Mesothelial cell of epicardium (in vitro differentiated cells): ENCODE measurements around the gene PLCL2. TPM values are rescaled to one million over a fixed set of nuclear protein-coding genes. Genes with fewer than 3 reads are reported as not detected.

Source experiments
- DNase-seq, 2 experiments: peaks; one replicate each; pipeline ENCODE4 v3.0.0; 2021; ENCODE audit warnings: low spot score in 2 of 2; ENCODE audit not compliant: unreplicated experiment in 2 of 2
- H3K27ac Mint-ChIP-seq: 2 replicates; pipeline ENCODE4 v1.8.0; 2021; ENCODE audit warnings: mixed read lengths
- H3K27me3 Mint-ChIP-seq: 2 replicates; pipeline ENCODE4 v1.8.0; 2021; ENCODE audit warnings: low read depth, mixed read lengths
- H3K36me3 Mint-ChIP-seq: 2 replicates; pipeline ENCODE4 v1.8.0; 2021; ENCODE audit warnings: mixed read lengths
- H3K4me1 Mint-ChIP-seq: 2 replicates; pipeline ENCODE4 v1.8.0; 2021; ENCODE audit warnings: mixed read lengths
- H3K4me3 Mint-ChIP-seq: 2 replicates; pipeline ENCODE4 v1.8.0; 2021; ENCODE audit warnings: mild to moderate bottlenecking, moderate library complexity, mixed read lengths
- H3K9me3 Mint-ChIP-seq: 2 replicates; pipeline ENCODE4 v1.8.0; 2021; ENCODE audit warnings: mixed read lengths
- total RNA-seq: library from RNA; stranded (reverse); gene quantifications from 3 replicates; pipeline ENCODE4 v1.2.1, GENCODE V29; 2021
- TF ChIP-seq, protein P1 (sequence below): fragments of 200-600 bp; sonication (generic); IDR thresholded peaks from one replicate; pipeline ENCODE4 v1.5.0; 2021; ENCODE audit warnings: antibody characterized with exemption; ENCODE audit not compliant: unreplicated experiment

The PLCL2 gene
- total RNA-seq, 1 donor from 2014 or later = 3.6 TPM

DNA sequence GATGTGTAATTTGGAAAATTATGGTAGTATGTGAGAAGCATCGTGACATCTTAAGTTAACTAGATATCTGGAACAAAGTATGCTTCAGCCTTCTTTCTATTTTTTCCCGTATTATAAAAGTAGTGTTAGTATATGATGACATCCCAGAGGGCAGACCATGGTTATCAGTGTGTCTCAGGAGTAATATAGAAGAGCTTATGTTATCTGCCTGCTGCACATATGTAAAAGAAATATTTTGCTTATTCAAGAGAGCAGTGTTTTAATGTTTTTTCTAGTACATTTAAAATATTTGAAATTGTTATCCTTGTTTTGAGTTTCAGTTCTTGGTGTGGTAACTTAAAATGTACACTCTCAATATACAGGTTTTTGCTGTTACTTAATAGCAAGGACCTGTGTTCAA is 24.1 kb downstream of the PLCL2 start:
- Mint-ChIP-seq H3K9me3 (no peaks in the 10 kb centered on the region), H3K27me3 (peaks cover 16% of the 10 kb centered on the region), H3K4me3 (no peak overlapping the region), H3K4me1 (no peaks in the 10 kb centered on the region), H3K36me3 (no peaks in the 10 kb centered on the region), H3K27ac (no peak overlapping the region)
- TF ChIP-seq, protein P1, sequence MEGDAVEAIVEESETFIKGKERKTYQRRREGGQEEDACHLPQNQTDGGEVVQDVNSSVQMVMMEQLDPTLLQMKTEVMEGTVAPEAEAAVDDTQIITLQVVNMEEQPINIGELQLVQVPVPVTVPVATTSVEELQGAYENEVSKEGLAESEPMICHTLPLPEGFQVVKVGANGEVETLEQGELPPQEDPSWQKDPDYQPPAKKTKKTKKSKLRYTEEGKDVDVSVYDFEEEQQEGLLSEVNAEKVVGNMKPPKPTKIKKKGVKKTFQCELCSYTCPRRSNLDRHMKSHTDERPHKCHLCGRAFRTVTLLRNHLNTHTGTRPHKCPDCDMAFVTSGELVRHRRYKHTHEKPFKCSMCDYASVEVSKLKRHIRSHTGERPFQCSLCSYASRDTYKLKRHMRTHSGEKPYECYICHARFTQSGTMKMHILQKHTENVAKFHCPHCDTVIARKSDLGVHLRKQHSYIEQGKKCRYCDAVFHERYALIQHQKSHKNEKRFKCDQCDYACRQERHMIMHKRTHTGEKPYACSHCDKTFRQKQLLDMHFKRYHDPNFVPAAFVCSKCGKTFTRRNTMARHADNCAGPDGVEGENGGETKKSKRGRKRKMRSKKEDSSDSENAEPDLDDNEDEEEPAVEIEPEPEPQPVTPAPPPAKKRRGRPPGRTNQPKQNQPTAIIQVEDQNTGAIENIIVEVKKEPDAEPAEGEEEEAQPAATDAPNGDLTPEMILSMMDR = no peak
- no peak for DNase-seq

DNA sequence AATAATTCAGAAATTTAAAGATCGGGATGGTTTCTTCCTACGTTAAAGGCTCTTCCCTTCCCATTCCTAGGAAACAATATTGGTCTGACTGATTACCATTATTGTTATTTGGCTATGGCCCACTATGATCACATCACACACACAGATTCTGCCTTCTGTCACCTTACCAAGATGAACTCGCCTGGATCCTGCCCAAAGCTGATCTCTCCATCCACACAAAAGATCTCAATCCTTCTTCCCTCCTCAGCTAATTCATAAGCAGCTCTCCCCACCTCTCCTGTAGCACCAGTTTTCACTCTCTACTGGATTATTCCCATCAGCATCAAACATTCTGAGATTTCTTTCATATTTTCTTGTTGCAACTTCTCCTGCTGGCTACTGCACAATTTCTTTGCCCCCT is 25.0 kb downstream of the PLCL2 start:
- no peaks in the 10 kb centered on the region for H3K9me3 Mint-ChIP-seq
- DNase-seq = no peak
- no peaks in the 10 kb centered on the region for H3K36me3 Mint-ChIP-seq
- TF ChIP-seq, protein P1 = no peak
- H3K4me1 Mint-ChIP-seq = no peaks in the 10 kb centered on the region
- peaks cover 17% of the 10 kb centered on the region for H3K27me3 Mint-ChIP-seq
- no peak overlapping the region for H3K4me3 Mint-ChIP-seq
- no peak overlapping the region for H3K27ac Mint-ChIP-seq

DNA sequence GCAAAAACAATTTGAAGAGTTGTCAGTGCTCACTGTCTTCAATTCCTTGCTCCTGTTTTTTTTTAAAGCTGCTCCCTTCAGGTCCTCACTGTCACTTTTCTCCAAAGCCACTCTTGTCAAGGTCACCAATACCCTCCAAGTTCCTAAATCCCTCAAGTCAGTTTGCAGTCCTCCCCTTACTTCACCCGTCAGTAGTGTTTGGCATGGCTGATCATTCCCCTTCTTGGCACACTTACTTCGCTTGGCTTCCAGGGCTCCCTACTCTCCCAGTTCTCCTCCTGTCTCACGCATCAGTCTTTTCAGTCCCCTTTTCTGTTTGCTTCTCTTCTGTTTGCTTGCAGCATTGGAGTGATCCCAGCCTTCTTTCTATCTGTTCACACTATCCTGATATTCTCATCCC is 25.5 kb downstream of the PLCL2 start:
- no peak for DNase-seq
- no peaks in the 10 kb centered on the region for H3K4me1 Mint-ChIP-seq
- no peaks in the 10 kb centered on the region for H3K36me3 Mint-ChIP-seq
- H3K4me3 Mint-ChIP-seq = no peak overlapping the region
- peaks cover 17% of the 10 kb centered on the region for H3K27me3 Mint-ChIP-seq
- H3K9me3 Mint-ChIP-seq = no peaks in the 10 kb centered on the region
- TF ChIP-seq, protein P1 = no peak
- no peak overlapping the region for H3K27ac Mint-ChIP-seq

DNA sequence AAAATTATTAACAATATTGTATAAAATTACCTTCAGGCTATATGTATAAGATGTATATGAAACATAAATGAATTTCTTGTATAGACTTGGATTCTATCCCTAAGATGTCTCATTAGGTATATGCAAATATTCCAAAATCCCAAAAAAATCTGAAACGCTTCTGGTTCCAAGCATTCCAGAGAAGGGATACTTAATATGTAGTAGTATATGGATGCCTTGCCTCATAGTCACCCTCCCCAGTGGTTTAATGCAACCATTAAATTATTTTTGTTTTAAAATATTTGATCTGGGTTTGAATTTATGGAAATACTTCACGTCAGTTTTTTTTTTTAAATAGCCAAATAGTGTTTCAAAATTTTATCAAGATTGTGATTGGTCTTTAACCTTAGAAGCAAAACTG is 27.2 kb downstream of the PLCL2 start:
- TF ChIP-seq, protein P1 = no peak
- DNase-seq = no peak

DNA sequence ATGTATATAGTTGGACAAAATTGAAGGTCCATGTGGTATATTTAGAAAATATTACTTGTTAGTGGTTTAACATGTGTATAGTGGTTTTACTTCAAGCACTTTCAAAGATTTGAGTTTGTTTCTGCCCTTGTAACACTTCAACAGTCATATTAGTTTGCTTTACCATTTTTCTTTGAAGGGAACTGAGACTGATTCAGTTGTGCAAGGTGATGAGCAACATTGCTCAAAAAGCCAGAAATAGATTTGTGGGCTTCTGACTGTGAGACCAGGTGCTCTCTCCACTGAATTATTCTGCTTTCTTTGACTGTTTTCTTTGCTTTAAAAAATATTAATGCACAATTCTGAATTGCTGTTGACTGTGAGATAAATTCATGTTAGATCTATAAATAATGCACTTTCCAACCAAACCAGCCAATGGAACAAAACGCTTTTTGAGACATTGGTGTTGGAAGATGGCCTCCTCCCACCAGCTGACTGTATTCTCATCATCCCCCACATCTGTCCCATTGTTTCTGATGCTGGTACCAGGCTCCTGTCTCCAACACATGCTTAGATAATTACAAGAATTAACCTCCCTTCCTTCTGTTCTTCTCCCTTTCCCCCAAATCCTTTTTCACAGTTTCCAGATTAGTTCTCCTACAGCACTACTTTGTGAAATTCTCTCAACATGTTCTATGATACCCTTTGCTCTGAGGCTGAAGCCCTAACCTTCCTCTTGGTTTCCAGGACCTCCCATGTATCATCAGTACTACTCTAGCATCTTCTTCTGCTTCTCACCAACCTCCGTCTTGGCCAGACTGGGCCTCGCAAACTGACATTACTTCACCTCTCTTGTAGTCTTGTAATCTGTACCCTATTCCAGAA is 27.9 kb downstream of the PLCL2 start:
- peaks cover 23% of the 10 kb centered on the region for H3K27me3 Mint-ChIP-seq
- H3K4me3 Mint-ChIP-seq = no peak overlapping the region
- TF ChIP-seq, protein P1 = no peak
- H3K27ac Mint-ChIP-seq = no peak overlapping the region
- H3K9me3 Mint-ChIP-seq = no peaks in the 10 kb centered on the region
- no peak for DNase-seq
- H3K36me3 Mint-ChIP-seq = no peaks in the 10 kb centered on the region
- peaks cover 2% of the 10 kb centered on the region for H3K4me1 Mint-ChIP-seq

More for the DNA sequence above, 27.2 kb downstream of the PLCL2 start:
- H3K4me3 Mint-ChIP-seq = no peak overlapping the region
- no peaks in the 10 kb centered on the region for H3K9me3 Mint-ChIP-seq
- H3K27me3 Mint-ChIP-seq = peaks cover 18% of the 10 kb centered on the region
- no peaks in the 10 kb centered on the region for H3K36me3 Mint-ChIP-seq
- H3K4me1 Mint-ChIP-seq = peaks cover 2% of the 10 kb centered on the region
- no peak overlapping the region for H3K27ac Mint-ChIP-seq
